CD4-positive, alpha-beta T cell (primary cell): ENCODE results near the gene PPP6R3. TPM values are rescaled to one million over a fixed set of nuclear protein-coding genes. Genes with fewer than 3 reads are reported as not detected.
"Not testable (repeated sequence)": the region's sequence is repeated elsewhere in the genome, so short reads cannot be mapped to it uniquely, and the experiment has no call there.

Source experiments
- ATAC-seq: fragments of 200-7000 bp; cut with Tn5 transposase; one replicate; pipeline ENCODE4 v1.10.0; 2022; ENCODE audit warnings: mild to moderate bottlenecking; ENCODE audit not compliant: poor library complexity
- CTCF ChIA-PET: fragments of 350-600 bp; sonication (Branson Sonifier 250); formaldehyde crosslinking; loops from one replicate; lab custom pipeline; 2021; ENCODE audit warnings: antibody characterized with exemption, inconsistent platforms; lab: Charles Lee
- POLR2A ChIA-PET: fragments of 350-600 bp; sonication (Branson Sonifier 250); formaldehyde crosslinking; loops from one replicate; lab custom pipeline; 2021; ENCODE audit warnings: antibody characterized with exemption, inconsistent platforms; lab: Charles Lee
- DNase-seq, 14 experiments: peaks; one replicate each; pipeline ENCODE4 v3.0.0-alpha.2; 2013 to 2020; ENCODE audit warnings: mixed read lengths in 2 of 14
- H3K27ac ChIP-seq, 2 donors: one replicate each; pipeline versions ENCODE4 v1.5.1 to v1.7.0; 2013; ENCODE audit warnings: low read length in 2 of 2, low read depth in 1 of 2, mild to moderate bottlenecking in 1 of 2
- H3K27me3 ChIP-seq, 2 experiments: 1 replicate in 1 of 2; 2 replicates in 1 of 2; pipeline versions ENCODE4 v1.6.1 to v1.7.0; 2013; ENCODE audit warnings: low read length in 2 of 2, control low read depth in 1 of 2, mild to moderate bottlenecking in 1 of 2, moderate library complexity in 1 of 2; ENCODE audit not compliant: insufficient read depth in 2 of 2, control insufficient read depth in 1 of 2
- H3K36me3 ChIP-seq: one replicate; pipeline ENCODE4 v1.6.1; 2013; ENCODE audit warnings: low read length, control low read depth; ENCODE audit not compliant: insufficient read depth
- H3K4me1 ChIP-seq: one replicate; pipeline ENCODE4 v1.6.1; 2013; ENCODE audit warnings: low read length, control low read depth; ENCODE audit not compliant: insufficient read depth
- H3K4me3 ChIP-seq: one replicate; pipeline ENCODE4 v1.5.1; 2013; ENCODE audit warnings: mild to moderate bottlenecking, low read length, moderate library complexity
- H3K9me3 ChIP-seq, 2 experiments: 1 replicate in 1 of 2; 2 replicates in 1 of 2; pipeline versions ENCODE4 v1.6.1 to v1.7.0; 2013; ENCODE audit warnings: low read length in 2 of 2, mild to moderate bottlenecking in 2 of 2, control low read depth in 1 of 2, moderate library complexity in 1 of 2; ENCODE audit not compliant: control insufficient read depth in 1 of 2, insufficient read depth in 1 of 2
- H3K27ac Mint-ChIP-seq: one replicate; pipeline ENCODE4 v1.8.0; 2020; ENCODE audit warnings: mixed read lengths
- H3K27me3 Mint-ChIP-seq: one replicate; pipeline ENCODE4 v1.8.0; 2021; ENCODE audit warnings: mixed read lengths
- H3K36me3 Mint-ChIP-seq: one replicate; pipeline ENCODE4 v1.8.0; 2021; ENCODE audit warnings: low read depth, mixed read lengths
- H3K4me1 Mint-ChIP-seq: one replicate; pipeline ENCODE4 v1.8.0; 2021; ENCODE audit warnings: low read depth, mixed read lengths
- H3K4me3 Mint-ChIP-seq: one replicate; pipeline ENCODE4 v1.8.0; 2020; ENCODE audit warnings: mild to moderate bottlenecking, mixed read lengths
- H3K9me3 Mint-ChIP-seq: one replicate; pipeline ENCODE4 v1.8.0; 2020; ENCODE audit warnings: mixed read lengths
- CTCF ChIP-seq: fragments of 200-600 bp; IDR thresholded peaks from one replicate; pipeline ENCODE4 v1.8.0; 2022; ENCODE audit warnings: antibody characterized with exemption, mild to moderate bottlenecking
- intact Hi-C, 2 experiments: fragments of 100-400 bp; cut with DNase I in 1 of 2; cut with micrococcal nuclease in 1 of 2; formaldehyde crosslinking; loops; one replicate each; pipeline versions ENCODE4 v1.15.1 to v1.9.0; 2023 to 2025; cut with DNase I, micrococcal nuclease
- total RNA-seq, 174 experiments: library from RNA in 2 of 174; stranded (reverse) in 2 of 174; gene quantifications; one replicate each; pipeline ENCODE4 v1.2.3 and lab custom pipeline; 2021 to 2026

PPP6R3 gene
- total RNA-seq, 2 experiments from 2014 or later = 108 to 109 TPM

DNA sequence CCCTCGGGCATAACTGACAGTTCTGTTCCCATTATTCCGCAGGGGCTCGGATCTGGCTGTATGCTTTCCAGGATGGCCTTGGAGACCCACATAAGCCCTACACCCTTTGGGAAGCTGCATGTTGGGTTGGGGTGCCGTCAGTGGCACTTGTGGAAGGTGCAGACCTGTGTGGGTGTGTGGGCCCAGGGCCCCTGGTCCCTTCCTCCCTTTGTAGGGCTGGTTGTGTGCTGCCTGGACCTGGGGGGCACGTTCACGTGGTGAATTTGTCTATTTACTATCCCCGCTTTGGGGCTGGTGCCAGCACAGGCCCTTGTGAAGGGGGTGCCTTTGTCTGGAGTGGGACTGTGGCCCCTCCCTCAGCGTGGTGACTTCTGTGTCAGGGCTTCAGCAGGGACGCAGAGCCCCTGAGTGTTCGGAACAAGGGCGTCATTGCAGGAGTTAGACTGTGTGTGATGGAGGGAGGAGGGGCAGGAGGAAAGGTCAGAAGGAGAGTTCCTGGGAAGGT, 15.0 kb upstream of the PPP6R3 start:
- ChIA-PET CTCF (no interaction called here), POLR2A (no interaction called here)
- H3K36me3 Mint-ChIP-seq = no peaks in the 10 kb centered on the region
- Histone ChIP-seq H3K4me1 (peaks cover 10% of the 10 kb centered on the region), H3K36me3 (no peaks in the 10 kb centered on the region), H3K4me3 (no peak overlapping the region), H3K9me3 (no peaks in the 10 kb centered on the region), H3K27ac (no peak overlapping the region), H3K27me3 (no peaks in the 10 kb centered on the region)
- DNase-seq (no peak), ATAC-seq (no peak)
- intact Hi-C loops = loop anchor here in 1 of 2 experiments (5.0 kb wide), 1 partner anchor 233 kb away; the partner anchor contains the start of gene KMT5B
- no peak overlapping the region for H3K4me3 Mint-ChIP-seq
- H3K9me3 Mint-ChIP-seq = no peaks in the 10 kb centered on the region
- TF ChIP-seq CTCF = no peak
- H3K27me3 Mint-ChIP-seq = no peaks in the 10 kb centered on the region
- H3K27ac Mint-ChIP-seq = no peak overlapping the region
- H3K4me1 Mint-ChIP-seq = no peaks in the 10 kb centered on the region

DNA sequence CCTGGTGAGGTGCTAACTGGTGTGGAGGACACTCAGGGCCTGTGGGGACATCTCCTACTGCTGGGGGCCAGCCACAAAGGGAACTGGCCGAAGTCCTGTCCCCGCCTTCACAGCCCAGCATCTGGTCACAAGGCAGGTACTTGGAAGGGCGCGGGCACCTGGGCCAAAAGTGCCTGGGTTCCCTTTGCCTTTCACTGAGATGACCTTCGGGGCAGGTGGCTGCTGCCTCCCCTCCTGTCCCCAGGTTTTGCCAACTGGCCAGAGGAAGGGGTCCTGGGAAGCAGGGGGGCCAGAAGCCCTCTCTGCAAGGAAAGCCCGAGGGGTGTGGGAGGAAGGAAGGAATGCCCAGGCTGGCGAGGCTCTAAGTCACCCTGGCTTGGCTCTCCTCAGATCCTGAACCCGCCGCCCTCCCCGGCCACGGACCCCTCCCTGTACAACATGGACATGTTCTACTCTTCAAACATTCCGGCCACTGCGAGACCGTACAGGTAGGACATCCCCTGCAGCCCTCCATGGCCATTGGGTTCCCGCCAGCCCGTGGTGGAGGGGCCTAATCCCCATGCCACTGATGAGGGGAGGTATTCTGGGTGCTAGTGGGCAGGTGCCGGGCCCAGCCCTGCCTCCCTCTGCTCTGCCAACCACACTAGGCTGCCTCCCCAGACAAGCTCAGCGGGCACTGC, 14.4 kb upstream of the PPP6R3 start:
- H3K36me3 ChIP-seq = no peaks in the 10 kb centered on the region
- Mint-ChIP-seq H3K9me3 (no peaks in the 10 kb centered on the region), H3K36me3 (no peaks in the 10 kb centered on the region), H3K4me3 (no peak overlapping the region), H3K27me3 (no peaks in the 10 kb centered on the region), H3K4me1 (no peaks in the 10 kb centered on the region), H3K27ac (no peak overlapping the region)
- ChIA-PET CTCF (no interaction called here), POLR2A (interaction anchor here (1.0 kb wide), 1 partner anchor 14 kb away, joined by 3 read pairs; the partner anchor contains the start of gene PPP6R3)
- no peak for ATAC-seq
- no peak overlapping the region for H3K27ac ChIP-seq
- intact Hi-C loops = loop anchor here in 1 of 2 experiments (5.0 kb wide), 1 partner anchor 234 kb away; the partner anchor contains the start of gene KMT5B
- H3K27me3 ChIP-seq = no peaks in the 10 kb centered on the region
- TF ChIP-seq CTCF = no peak
- DNase-seq = no peak
- H3K4me1 ChIP-seq = peaks cover 10% of the 10 kb centered on the region
- H3K9me3 ChIP-seq = no peaks in the 10 kb centered on the region
- no peak overlapping the region for H3K4me3 ChIP-seq

GRCh38 chr11:68447015-68447801, 13.3 kb upstream of the PPP6R3 start:
- ChIA-PET POLR2A (interaction anchor here (1.0 kb wide), 1 partner anchor 13 kb away, joined by 3 read pairs; the partner anchor contains the start of gene PPP6R3), CTCF (no interaction called here)
- Histone ChIP-seq H3K27ac (no peak overlapping the region), H3K9me3 (no peaks in the 10 kb centered on the region), H3K4me3 (no peak overlapping the region), H3K27me3 (no peaks in the 10 kb centered on the region), H3K4me1 (peaks cover 10% of the 10 kb centered on the region), H3K36me3 (no peaks in the 10 kb centered on the region)
- H3K27ac Mint-ChIP-seq = no peak overlapping the region
- peak; percentile 82 for TF ChIP-seq CTCF
- H3K4me3 Mint-ChIP-seq = no peak overlapping the region
- intact Hi-C loops = loop anchor here (1.0 to 5.0 kb wide), 3 partner anchors 150 to 235 kb away; partner anchors contain the start of gene KMT5B (in 1 of the 2)
- DNase-seq = peak; percentile 66 to 87 (median 73)
- H3K36me3 Mint-ChIP-seq = no peaks in the 10 kb centered on the region
- ATAC-seq = peak; percentile 100
- no peaks in the 10 kb centered on the region for H3K4me1 Mint-ChIP-seq
- no peaks in the 10 kb centered on the region for H3K27me3 Mint-ChIP-seq
- H3K9me3 Mint-ChIP-seq = no peaks in the 10 kb centered on the region

- H3K27ac ChIP-seq, H3K4me3 Mint-ChIP-seq, DNase-seq, CTCF ChIA-PET, H3K4me1 ChIP-seq, H3K27me3 ChIP-seq, ATAC-seq, H3K9me3 ChIP-seq, H3K36me3 ChIP-seq, POLR2A ChIA-PET, H3K4me3 ChIP-seq, H3K27me3 Mint-ChIP-seq, H3K4me1 Mint-ChIP-seq, H3K36me3 Mint-ChIP-seq, H3K9me3 Mint-ChIP-seq, H3K27ac Mint-ChIP-seq: not testable (repeated sequence)
- intact Hi-C loops = loop anchor here (1.0 to 5.0 kb wide), 3 partner anchors 151 to 236 kb away; partner anchors contain the start of gene KMT5B (in 1 of the 2)
These were observed 12.6 kb upstream of the PPP6R3 start for GRCh38 chr11:68447914-68448313.
